ENCODE results near the gene PTPRF. TPM values are rescaled to one million over a fixed set of nuclear protein-coding genes. Genes with fewer than 3 reads are reported as not detected.

Gene PTPRF
- total RNA-seq, 1 donor from 2014 or later: 520 TPM

GRCh38 chr1:43521756-43522155, 8.9 kb upstream of the PTPRF start:
- TF ChIP-seq CTCF (IDR thresholded peaks at IDR 0.05; ENCODE audit: unreplicated experiment): no peak
- no peak for DNase-seq (ENCODE audit: low spot score, unreplicated experiment)
- H3K9me3 Mint-ChIP-seq (ENCODE audit: low read depth): no peaks in the 10 kb centered on the region

GRCh38 chr1:43522431-43522775, 8.3 kb upstream of the PTPRF start:
- Mint-ChIP-seq H3K4me1 (ENCODE audit: low read depth) (peaks cover 8% of the 10 kb centered on the region), H3K27ac (no peak overlapping the region), H3K4me3 (ENCODE audit: low read depth) (no peak overlapping the region), H3K27me3 (peaks cover 49% of the 10 kb centered on the region), H3K9me3 (ENCODE audit: low read depth) (no peaks in the 10 kb centered on the region), H3K36me3 (ENCODE audit: insufficient read depth) (no peaks in the 10 kb centered on the region)
- DNase-seq (ENCODE audit: low spot score, unreplicated experiment): no peak
- no peak for TF ChIP-seq CTCF (IDR thresholded peaks at IDR 0.05; ENCODE audit: unreplicated experiment)

More at GRCh38 chr1:43521756-43522155, 8.9 kb upstream of the PTPRF start:
- Mint-ChIP-seq H3K4me3 (ENCODE audit: low read depth) (no peak overlapping the region), H3K27ac (no peak overlapping the region), H3K4me1 (ENCODE audit: low read depth) (peaks cover 8% of the 10 kb centered on the region), H3K36me3 (ENCODE audit: insufficient read depth) (no peaks in the 10 kb centered on the region), H3K27me3 (peaks cover 47% of the 10 kb centered on the region)

- no peak for DNase-seq (ENCODE audit: low spot score, unreplicated experiment)
- peaks cover 49% of the 10 kb centered on the region for H3K27me3 Mint-ChIP-seq
- no peak for TF ChIP-seq CTCF (IDR thresholded peaks at IDR 0.05; ENCODE audit: unreplicated experiment)
- H3K4me1 Mint-ChIP-seq (ENCODE audit: low read depth): peaks cover 8% of the 10 kb centered on the region
- H3K27ac Mint-ChIP-seq: no peak overlapping the region
- no peaks in the 10 kb centered on the region for H3K9me3 Mint-ChIP-seq (ENCODE audit: low read depth)
- no peaks in the 10 kb centered on the region for H3K36me3 Mint-ChIP-seq (ENCODE audit: insufficient read depth)
- no peak overlapping the region for H3K4me3 Mint-ChIP-seq (ENCODE audit: low read depth)
These were observed 7.8 kb upstream of the PTPRF start for GRCh38 chr1:43522776-43523480.

GRCh38 chr1:43524804-43525203, 5.9 kb upstream of the PTPRF start:
- no peak for DNase-seq (ENCODE audit: low spot score, unreplicated experiment)
- TF ChIP-seq CTCF (IDR thresholded peaks at IDR 0.05; ENCODE audit: unreplicated experiment): no peak
- H3K27ac Mint-ChIP-seq: no peak overlapping the region
- peaks cover 45% of the 10 kb centered on the region for H3K27me3 Mint-ChIP-seq
- H3K4me1 Mint-ChIP-seq (ENCODE audit: low read depth): peaks cover 15% of the 10 kb centered on the region
- no peaks in the 10 kb centered on the region for H3K36me3 Mint-ChIP-seq (ENCODE audit: insufficient read depth)
- H3K4me3 Mint-ChIP-seq (ENCODE audit: low read depth): no peak overlapping the region
- no peaks in the 10 kb centered on the region for H3K9me3 Mint-ChIP-seq (ENCODE audit: low read depth)

- Mint-ChIP-seq H3K36me3 (ENCODE audit: insufficient read depth) (no peaks in the 10 kb centered on the region), H3K4me3 (ENCODE audit: low read depth) (no peak overlapping the region), H3K4me1 (ENCODE audit: low read depth) (peaks cover 22% of the 10 kb centered on the region), H3K27ac (no peak overlapping the region), H3K27me3 (peaks cover 39% of the 10 kb centered on the region), H3K9me3 (ENCODE audit: low read depth) (no peaks in the 10 kb centered on the region)
- TF ChIP-seq CTCF (IDR thresholded peaks at IDR 0.05; ENCODE audit: unreplicated experiment): no peak
- no peak for DNase-seq (ENCODE audit: low spot score, unreplicated experiment)
These were observed 4.7 kb upstream of the PTPRF start for GRCh38 chr1:43526002-43526401.
